ELF-1 (cell line): ENCODE results near the gene MTR.

Experiments used
- DNase-seq: peaks from one replicate; pipeline ENCODE4 v3.0.0-alpha.2; 2016; ENCODE audit warnings: low read depth, low spot score

The MTR gene

GRCh38 chr1:236862615-236863211 is 67.6 kb downstream of the MTR start:
- DNase-seq: no peak

- DNase-seq: no peak
Observed at GRCh38 chr1:236864211-236864610, 69.1 kb downstream of the MTR start.

GRCh38 chr1:236864996-236865817 is 70.1 kb downstream of the MTR start:
- DNase-seq: no peak

- DNase-seq: no peak
Observed at GRCh38 chr1:236865818-236866155, 70.7 kb downstream of the MTR start.

- peak; percentile 62 for DNase-seq
Observed at GRCh38 chr1:236868625-236869467, 73.8 kb downstream of the MTR start.

- DNase-seq: no peak
Observed at GRCh38 chr1:236869911-236870310, 74.8 kb downstream of the MTR start.

GRCh38 chr1:236870721-236871120 is 75.6 kb downstream of the MTR start:
- DNase-seq: no peak

GRCh38 chr1:236872075-236872666 is 77.1 kb downstream of the MTR start:
- DNase-seq: no peak

- DNase-seq: no peak
Observed at GRCh38 chr1:236875975-236876374, 80.9 kb downstream of the MTR start.

GRCh38 chr1:236877661-236878060 is 82.6 kb downstream of the MTR start:
- no peak for DNase-seq

- DNase-seq: no peak
Observed at GRCh38 chr1:236880209-236880608, 85.1 kb downstream of the MTR start.

- no peak for DNase-seq
Observed at GRCh38 chr1:236882678-236883077, 87.6 kb downstream of the MTR start.

- no peak for DNase-seq
Observed at GRCh38 chr1:236886199-236886598, 91.1 kb downstream of the MTR start.

- no peak for DNase-seq
Observed at GRCh38 chr1:236887081-236887480, 92.0 kb downstream of the MTR start.

- no peak for DNase-seq
Observed at GRCh38 chr1:236888126-236888525, 93.0 kb downstream of the MTR start.

- DNase-seq: no peak
Observed at GRCh38 chr1:236888903-236889302, 93.8 kb downstream of the MTR start.

GRCh38 chr1:236890152-236891056 is 95.3 kb downstream of the MTR start:
- peak; percentile 76 for DNase-seq

GRCh38 chr1:236893626-236894545 is 98.8 kb downstream of the MTR start:
- no peak for DNase-seq

- no peak for DNase-seq
Observed at GRCh38 chr1:236895665-236896387, 100.7 kb downstream of the MTR start.
